ACHN (cell line): Measurements from ENCODE around the gene LRRC45.
"Not testable (repeated sequence)": the region's sequence is repeated elsewhere in the genome, so short reads cannot be mapped to it uniquely, and the experiment has no call there.

Experiments
- DNase-seq: peaks from one replicate; pipeline ENCODE4 v3.0.0-alpha.2; 2015
- in situ Hi-C: cut with HindIII; loops from 2 replicates; pipeline ENCODE4 v1.10.0; 2017; ENCODE audit warnings: low sequenced_read_pairs, low pct_ligation_motif_present, low pct_unique_long_range_greater_than_20kb

The LRRC45 gene

GRCh38 chr17:82028246-82028645 is 5.1 kb downstream of the LRRC45 start:
- no peak for DNase-seq
- in situ Hi-C loops = no loop called here

GRCh38 chr17:82028966-82029365 is 5.9 kb downstream of the LRRC45 start:
- in situ Hi-C loops = no loop called here
- no peak for DNase-seq

GRCh38 chr17:82029391-82029790 is 6.3 kb downstream of the LRRC45 start:
- in situ Hi-C loops = no loop called here
- DNase-seq = no peak

GRCh38 chr17:82029990-82030469 is 6.9 kb downstream of the LRRC45 start:
- in situ Hi-C loops = no loop called here

GRCh38 chr17:82030470-82031302 is 7.6 kb downstream of the LRRC45 start:
- in situ Hi-C loops = no loop called here
- peak; percentile 89 for DNase-seq

More at GRCh38 chr17:82029990-82030469, 6.9 kb downstream of the LRRC45 start:
- DNase-seq = no peak

- in situ Hi-C loops = no loop called here
- DNase-seq = peak; percentile 54
Measured at GRCh38 chr17:82031303-82031884, 8.3 kb downstream of the LRRC45 start, which contains the start of gene RAC3. RAC3 (plus strand) TSS chr17:82031678; CDS start chr17:82031762, 84 bp downstream.

- DNase-seq = no peak
- in situ Hi-C loops = no loop called here
Measured at GRCh38 chr17:82031885-82032627, 9.0 kb downstream of the LRRC45 start.

GRCh38 chr17:82033359-82034085 is 10.4 kb downstream of the LRRC45 start:
- in situ Hi-C loops = no loop called here
- no peak for DNase-seq

GRCh38 chr17:82034371-82035011 is 11.4 kb downstream of the LRRC45 start:
- no peak for DNase-seq
- in situ Hi-C loops = no loop called here

GRCh38 chr17:82035488-82035887 is 12.4 kb downstream of the LRRC45 start:
- in situ Hi-C loops = no loop called here
- no peak for DNase-seq

GRCh38 chr17:82035956-82036633 is 13.0 kb downstream of the LRRC45 start:
- DNase-seq = no peak
- in situ Hi-C loops = no loop called here

- DNase-seq = no peak
- in situ Hi-C loops = no loop called here
Measured at GRCh38 chr17:82036634-82037091, 13.6 kb downstream of the LRRC45 start.

GRCh38 chr17:82037092-82037888 is 14.2 kb downstream of the LRRC45 start, which contains the start of gene DCXR:
DCXR (minus strand) TSS chr17:82037697; CDS start chr17:82037682, 15 bp downstream.
- in situ Hi-C loops = no loop called here

GRCh38 chr17:82037889-82038195 is 14.7 kb downstream of the LRRC45 start:
- DNase-seq = no peak
- in situ Hi-C loops = no loop called here

More at GRCh38 chr17:82037092-82037888, 14.2 kb downstream of the LRRC45 start, which contains the start of gene DCXR:
- DNase-seq = peak; percentile 97

GRCh38 chr17:82038796-82039409 is 15.8 kb downstream of the LRRC45 start:
- in situ Hi-C loops, DNase-seq: not testable (repeated sequence)

- in situ Hi-C loops = no loop called here
- no peak for DNase-seq
Measured at GRCh38 chr17:82039695-82040299, 16.7 kb downstream of the LRRC45 start.
